Muscle layer of duodenum (tissue), 2 donors: ENCODE data around the gene GALNT18.

Experiments used
- H3K27ac ChIP-seq: one replicate; pipeline ENCODE4 v1.7.0; 2013; ENCODE audit warnings: mild to moderate bottlenecking, low read length
- H3K27me3 ChIP-seq: one replicate; pipeline ENCODE4 v1.7.0; 2013; ENCODE audit warnings: low read depth, mild to moderate bottlenecking, control low read depth, low read length
- H3K36me3 ChIP-seq, 2 donors: one replicate each; pipeline ENCODE4 v1.7.0; 2013; ENCODE audit warnings: low read length in 2 of 2, control low read depth in 1 of 2, mild to moderate bottlenecking in 1 of 2; ENCODE audit not compliant: insufficient read depth in 2 of 2, control insufficient read depth in 1 of 2
- H3K4me1 ChIP-seq, 2 donors: one replicate each; pipeline ENCODE4 v1.7.0; 2013; ENCODE audit warnings: low read length in 2 of 2, mild to moderate bottlenecking in 2 of 2, control low read depth in 1 of 2, moderate library complexity in 1 of 2; ENCODE audit not compliant: insufficient read depth in 2 of 2, control insufficient read depth in 1 of 2
- H3K4me3 ChIP-seq, 2 donors: one replicate each; pipeline ENCODE4 v1.7.0; 2013; ENCODE audit warnings: low read length in 2 of 2, low read depth in 1 of 2, mild to moderate bottlenecking in 1 of 2
- H3K9me3 ChIP-seq, 2 donors: one replicate each; pipeline ENCODE4 v1.7.0; 2013; ENCODE audit warnings: low read length in 2 of 2, control low read depth in 1 of 2, mild to moderate bottlenecking in 1 of 2; ENCODE audit not compliant: control insufficient read depth in 1 of 2
- donor health status: healthy.

The GALNT18 gene

GRCh38 chr11:11510939-11511338 lies 110.9 kb downstream of the GALNT18 start:
- Histone ChIP-seq H3K27me3 (no peaks in the 10 kb centered on the region), H3K36me3 (no peaks in the 10 kb centered on the region), H3K4me1 (peaks cover 0 to 16% of the 10 kb centered on the region in 2 donors), H3K9me3 (no peaks in the 10 kb centered on the region), H3K4me3 (no peak overlapping the region), H3K27ac (no peak overlapping the region)

- Histone ChIP-seq H3K27me3 (no peaks in the 10 kb centered on the region), H3K9me3 (no peaks in the 10 kb centered on the region), H3K27ac (no peak overlapping the region), H3K36me3 (no peaks in the 10 kb centered on the region), H3K4me1 (peaks cover 0 to 12% of the 10 kb centered on the region in 2 donors), H3K4me3 (no peak overlapping the region)
Measured at GRCh38 chr11:11505692-11506091, 116.1 kb downstream of the GALNT18 start.

- H3K36me3 ChIP-seq = no peaks in the 10 kb centered on the region
Measured at GRCh38 chr11:11505190-11505589, 116.6 kb downstream of the GALNT18 start.

GRCh38 chr11:11504071-11504470 lies 117.7 kb downstream of the GALNT18 start:
- H3K27ac ChIP-seq = no peak overlapping the region
- H3K4me3 ChIP-seq = no peak overlapping the region
- peaks cover 0 to 9% of the 10 kb centered on the region in 2 donors for H3K4me1 ChIP-seq
- H3K36me3 ChIP-seq = no peaks in the 10 kb centered on the region
- H3K9me3 ChIP-seq = no peaks in the 10 kb centered on the region
- H3K27me3 ChIP-seq = no peaks in the 10 kb centered on the region

More at GRCh38 chr11:11505190-11505589, 116.6 kb downstream of the GALNT18 start:
- no peaks in the 10 kb centered on the region for H3K27me3 ChIP-seq
- H3K27ac ChIP-seq = no peak overlapping the region
- H3K9me3 ChIP-seq = no peaks in the 10 kb centered on the region
- H3K4me1 ChIP-seq = peaks cover 0 to 9% of the 10 kb centered on the region in 2 donors
- no peak overlapping the region for H3K4me3 ChIP-seq

GRCh38 chr11:11502263-11502861 lies 119.4 kb downstream of the GALNT18 start:
- H3K4me3 ChIP-seq = no peak overlapping the region
- H3K4me1 ChIP-seq = peaks cover 0 to 9% of the 10 kb centered on the region in 2 donors
- H3K9me3 ChIP-seq = no peaks in the 10 kb centered on the region
- H3K27me3 ChIP-seq = no peaks in the 10 kb centered on the region
- H3K27ac ChIP-seq = no peak overlapping the region
- no peaks in the 10 kb centered on the region for H3K36me3 ChIP-seq

GRCh38 chr11:11501546-11502262 lies 120.1 kb downstream of the GALNT18 start:
- no peak overlapping the region for H3K27ac ChIP-seq
- no peaks in the 10 kb centered on the region for H3K9me3 ChIP-seq
- H3K27me3 ChIP-seq = no peaks in the 10 kb centered on the region
- H3K4me1 ChIP-seq = peaks cover 0 to 9% of the 10 kb centered on the region in 2 donors
- no peak overlapping the region for H3K4me3 ChIP-seq
- H3K36me3 ChIP-seq = no peaks in the 10 kb centered on the region

GRCh38 chr11:11500744-11501487 lies 120.9 kb downstream of the GALNT18 start:
- Histone ChIP-seq H3K27me3 (no peaks in the 10 kb centered on the region), H3K4me1 (peaks cover 0 to 9% of the 10 kb centered on the region in 2 donors), H3K36me3 (no peaks in the 10 kb centered on the region), H3K4me3 (no peak overlapping the region), H3K27ac (no peak overlapping the region), H3K9me3 (no peaks in the 10 kb centered on the region)

GRCh38 chr11:11499300-11499699 lies 122.5 kb downstream of the GALNT18 start:
- Histone ChIP-seq H3K36me3 (no peaks in the 10 kb centered on the region), H3K9me3 (no peaks in the 10 kb centered on the region), H3K27ac (no peak overlapping the region), H3K27me3 (no peaks in the 10 kb centered on the region), H3K4me1 (peaks cover 0 to 9% of the 10 kb centered on the region in 2 donors), H3K4me3 (no peak overlapping the region)

- H3K27ac ChIP-seq = no peak overlapping the region
- no peaks in the 10 kb centered on the region for H3K36me3 ChIP-seq
- H3K4me3 ChIP-seq = no peak overlapping the region
- no peaks in the 10 kb centered on the region for H3K27me3 ChIP-seq
- no peaks in the 10 kb centered on the region for H3K9me3 ChIP-seq
- peaks cover 0 to 9% of the 10 kb centered on the region in 2 donors for H3K4me1 ChIP-seq
Measured at GRCh38 chr11:11498195-11498594, 123.6 kb downstream of the GALNT18 start.

GRCh38 chr11:11496879-11497278 lies 124.9 kb downstream of the GALNT18 start:
- no peak overlapping the region for H3K27ac ChIP-seq
- no peaks in the 10 kb centered on the region for H3K9me3 ChIP-seq
- no peaks in the 10 kb centered on the region for H3K27me3 ChIP-seq
- peaks cover 0 to 5% of the 10 kb centered on the region in 2 donors for H3K4me1 ChIP-seq
- H3K4me3 ChIP-seq = no peak overlapping the region
- H3K36me3 ChIP-seq = no peaks in the 10 kb centered on the region

GRCh38 chr11:11494348-11494747 lies 127.5 kb downstream of the GALNT18 start:
- no peaks in the 10 kb centered on the region for H3K27me3 ChIP-seq
- no peaks in the 10 kb centered on the region for H3K4me1 ChIP-seq
- H3K36me3 ChIP-seq = no peaks in the 10 kb centered on the region
- H3K27ac ChIP-seq = no peak overlapping the region
- no peak overlapping the region for H3K4me3 ChIP-seq
- no peaks in the 10 kb centered on the region for H3K9me3 ChIP-seq
